ENCODE measurements around the gene FCER1G.

- TF ChIP-seq CTCF (IDR thresholded peaks at IDR 0.05; ENCODE audit: poor library complexity, severe bottlenecking) (peak; percentile 37), REST (IDR thresholded peaks at IDR 0.05; ENCODE audit: borderline replicate concordance) (no peak), EP300 (conservative IDR thresholded peaks at IDR 0.05; ENCODE audit: poor library complexity, severe bottlenecking) (peak; percentile 31), EZH2 (IDR thresholded peaks at IDR 0.05; ENCODE audit: borderline replicate concordance, insufficient read depth, low read length, poor library complexity, severe bottlenecking) (no peak), SMC3 (conservative IDR thresholded peaks at IDR 0.05; ENCODE audit: poor library complexity) (no peak)
Measured at GRCh38 chr1:161258439-161259344, 43.6 kb downstream of the FCER1G start, which contains the start of gene PCP4L1.
